Limb (tissue), 2 donors: ENCODE results near the gene BLID.

Experiments used
- DNase-seq, 2 donors: peaks; one replicate each; pipeline ENCODE4 v3.0.0-alpha.2; 2016; ENCODE audit errors: extremely low spot score in 2 of 2

BLID gene

GRCh38 chr11:122082205-122082604, 33.8 kb downstream of the BLID start:
- no peak for DNase-seq

- no peak for DNase-seq
These were observed 34.9 kb downstream of the BLID start for GRCh38 chr11:122081073-122081472.

- DNase-seq = no peak
These were observed 38.6 kb downstream of the BLID start for GRCh38 chr11:122077459-122077858.

- no peak for DNase-seq
These were observed 39.4 kb downstream of the BLID start for GRCh38 chr11:122076512-122077120.

GRCh38 chr11:122075016-122075415, 41.0 kb downstream of the BLID start:
- no peak for DNase-seq

GRCh38 chr11:122074022-122074421, 42.0 kb downstream of the BLID start:
- DNase-seq = no peak

- DNase-seq = peak in 1 of 2 donors; percentile 48
These were observed 44.3 kb downstream of the BLID start for GRCh38 chr11:122071709-122072202.

- peak; percentile 62 to 78 for DNase-seq
These were observed 46.2 kb downstream of the BLID start for GRCh38 chr11:122069707-122070360.

GRCh38 chr11:122068837-122069236, 47.2 kb downstream of the BLID start:
- DNase-seq = no peak

GRCh38 chr11:122068141-122068540, 47.9 kb downstream of the BLID start:
- peak in 1 of 2 donors; percentile 55 for DNase-seq
